Muscle layer of duodenum (tissue), 2 donors: ENCODE measurements around the gene CLDN2.
"Not testable (repeated sequence)": the region's sequence is repeated elsewhere in the genome, so short reads cannot be mapped to it uniquely, and the experiment has no call there.

ENCODE experiments used
- H3K27ac ChIP-seq: one replicate; pipeline ENCODE4 v1.7.0; 2013; ENCODE audit warnings: mild to moderate bottlenecking, low read length
- H3K27me3 ChIP-seq: one replicate; pipeline ENCODE4 v1.7.0; 2013; ENCODE audit warnings: low read depth, mild to moderate bottlenecking, control low read depth, low read length
- H3K36me3 ChIP-seq, 2 donors: one replicate each; pipeline ENCODE4 v1.7.0; 2013; ENCODE audit warnings: low read length in 2 of 2, control low read depth in 1 of 2, mild to moderate bottlenecking in 1 of 2; ENCODE audit not compliant: insufficient read depth in 2 of 2, control insufficient read depth in 1 of 2
- H3K4me1 ChIP-seq, 2 donors: one replicate each; pipeline ENCODE4 v1.7.0; 2013; ENCODE audit warnings: low read length in 2 of 2, mild to moderate bottlenecking in 2 of 2, control low read depth in 1 of 2, moderate library complexity in 1 of 2; ENCODE audit not compliant: insufficient read depth in 2 of 2, control insufficient read depth in 1 of 2
- H3K4me3 ChIP-seq, 2 donors: one replicate each; pipeline ENCODE4 v1.7.0; 2013; ENCODE audit warnings: low read length in 2 of 2, low read depth in 1 of 2, mild to moderate bottlenecking in 1 of 2
- H3K9me3 ChIP-seq, 2 donors: one replicate each; pipeline ENCODE4 v1.7.0; 2013; ENCODE audit warnings: low read length in 2 of 2, control low read depth in 1 of 2, mild to moderate bottlenecking in 1 of 2; ENCODE audit not compliant: control insufficient read depth in 1 of 2
- donor health status: healthy.

Gene CLDN2

DNA sequence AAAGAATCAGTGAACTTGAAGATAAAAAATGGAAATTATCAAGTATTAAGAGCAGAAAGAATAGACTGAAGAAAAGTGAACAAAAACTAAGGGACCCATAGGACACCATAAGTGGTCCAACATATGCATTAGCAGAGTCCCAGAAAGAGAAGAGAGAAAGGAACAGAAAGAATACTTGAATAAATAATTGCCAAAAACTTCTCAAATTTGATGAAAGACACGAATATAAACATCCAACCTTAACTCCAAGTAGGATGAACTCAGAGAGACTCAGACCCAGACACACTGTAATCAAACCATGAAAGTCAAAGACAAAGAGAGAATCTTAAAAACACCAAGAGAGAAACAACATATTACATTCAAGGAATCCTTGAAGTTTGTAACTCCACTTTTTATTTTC, 44.1 kb downstream of the CLDN2 start:
- no peaks in the 10 kb centered on the region for H3K4me1 ChIP-seq
- H3K27ac ChIP-seq, result no peak overlapping the region
- H3K36me3 ChIP-seq, result peaks cover 4 to 15% of the 10 kb centered on the region in 2 donors
- H3K9me3 ChIP-seq, result no peaks in the 10 kb centered on the region
- no peaks in the 10 kb centered on the region for H3K27me3 ChIP-seq
- H3K4me3 ChIP-seq, result no peak overlapping the region

DNA sequence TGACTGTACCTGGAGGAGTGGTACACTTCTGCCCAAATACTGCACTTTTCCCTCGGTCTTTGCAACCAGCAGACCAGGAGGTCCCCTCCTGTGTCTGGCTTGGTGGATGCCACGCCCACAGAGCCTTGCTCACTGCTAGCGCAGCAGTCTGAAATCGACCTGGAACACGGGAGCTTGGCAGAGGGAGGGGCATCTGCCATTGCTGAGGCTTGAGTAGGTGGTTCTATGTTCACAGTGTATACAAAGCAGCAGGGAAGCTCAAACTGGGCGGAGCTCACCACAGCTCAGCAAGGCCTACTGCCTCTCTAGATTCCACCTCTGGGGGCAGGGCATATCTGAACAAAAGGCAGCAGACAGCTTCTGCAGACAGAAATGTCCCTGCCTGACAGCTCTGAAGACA, 46.3 kb downstream of the CLDN2 start:
- not testable (repeated sequence) for H3K4me3 ChIP-seq, H3K36me3 ChIP-seq, H3K27ac ChIP-seq, H3K27me3 ChIP-seq, H3K4me1 ChIP-seq, H3K9me3 ChIP-seq

DNA sequence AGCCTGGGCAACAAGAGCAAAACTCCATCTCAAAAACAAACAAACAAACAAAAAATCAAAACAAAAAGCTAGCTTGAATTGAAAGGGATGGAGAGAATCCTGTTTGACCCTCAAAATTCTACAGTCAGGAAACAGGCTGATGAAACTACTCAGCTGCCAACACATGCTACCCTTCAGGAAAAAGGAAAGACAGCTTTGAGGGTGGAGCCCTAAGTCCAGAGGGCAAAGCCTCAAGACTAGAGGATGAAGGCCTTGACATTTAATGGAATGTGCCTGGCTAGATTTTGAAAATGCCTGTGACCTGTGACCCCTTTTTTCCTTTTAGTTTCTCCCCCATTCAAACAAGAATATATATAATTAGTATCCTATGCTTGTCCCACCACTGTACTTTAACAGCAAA, 52.7 kb downstream of the CLDN2 start:
- no peak overlapping the region for H3K4me3 ChIP-seq

DNA sequence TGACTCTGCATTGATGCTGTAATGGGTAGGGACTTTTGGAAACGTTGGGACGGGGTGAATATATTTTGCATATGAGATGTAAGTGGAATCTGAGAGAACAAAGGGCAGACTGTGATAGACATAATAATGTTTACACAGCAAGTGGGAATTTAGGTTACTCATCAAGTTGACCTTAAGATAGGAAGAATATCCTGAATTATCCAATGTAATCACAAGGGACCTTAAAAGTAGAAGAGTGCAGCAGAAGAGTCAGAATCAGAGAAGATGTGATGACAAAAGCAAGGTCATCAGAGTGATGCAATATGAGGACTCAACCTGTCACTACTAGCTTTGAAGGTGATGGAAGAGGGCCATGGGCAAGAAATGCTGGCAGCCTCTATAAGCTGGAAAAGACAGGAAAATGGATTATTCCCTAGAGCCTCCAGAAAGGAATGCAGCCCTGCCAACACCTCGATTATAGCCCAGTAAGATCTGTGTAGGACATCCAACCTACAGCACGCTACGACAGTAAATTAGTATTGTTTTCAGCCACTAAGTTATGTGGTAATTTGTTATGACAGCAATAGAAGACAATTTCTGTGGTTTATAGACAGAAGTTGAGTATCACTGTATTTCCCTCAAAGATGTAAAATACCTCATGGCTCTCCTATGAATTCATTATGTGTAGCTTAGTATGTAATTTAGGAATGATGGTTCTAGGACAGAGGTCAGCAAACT, 53.4 kb downstream of the CLDN2 start:
- Histone ChIP-seq H3K9me3 (no peaks in the 10 kb centered on the region), H3K27ac (no peak overlapping the region), H3K4me3 (no peak overlapping the region), H3K27me3 (no peaks in the 10 kb centered on the region), H3K4me1 (no peaks in the 10 kb centered on the region), H3K36me3 (peaks cover 3 to 4% of the 10 kb centered on the region in 2 donors)

More for the DNA sequence above, 52.7 kb downstream of the CLDN2 start:
- no peaks in the 10 kb centered on the region for H3K27me3 ChIP-seq
- H3K4me1 ChIP-seq, result no peaks in the 10 kb centered on the region
- peaks cover 3% of the 10 kb centered on the region in 2 donors for H3K36me3 ChIP-seq
- H3K27ac ChIP-seq, result no peak overlapping the region
- H3K9me3 ChIP-seq, result no peaks in the 10 kb centered on the region

DNA sequence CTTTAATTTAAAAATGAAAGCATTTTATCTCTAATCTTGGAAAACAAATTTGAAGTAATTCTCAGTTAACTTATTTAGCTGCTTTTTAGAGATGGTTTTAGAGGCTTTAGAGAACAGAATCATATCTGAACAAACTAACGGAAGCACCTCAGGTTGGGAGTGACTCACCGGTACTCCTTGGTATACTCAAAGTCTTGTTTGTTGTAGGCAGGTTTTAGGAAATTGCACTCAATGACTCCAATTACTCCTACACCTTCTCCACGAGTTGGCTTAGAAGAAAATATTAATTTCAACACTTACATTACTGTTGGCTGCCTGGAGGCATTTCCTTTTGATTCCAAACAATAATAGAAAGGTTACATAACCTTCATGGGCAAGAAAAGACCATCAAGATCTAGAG, 56.2 kb downstream of the CLDN2 start:
- Histone ChIP-seq H3K4me1 (no peaks in the 10 kb centered on the region), H3K27ac (no peak overlapping the region), H3K36me3 (peaks cover 4 to 12% of the 10 kb centered on the region in 2 donors), H3K4me3 (no peak overlapping the region), H3K9me3 (no peaks in the 10 kb centered on the region), H3K27me3 (no peaks in the 10 kb centered on the region)
